Thoracic aorta (tissue), 2 donors: ENCODE results near the gene KCNIP4. TPM values are rescaled to one million over a fixed set of nuclear protein-coding genes. Genes with fewer than 3 reads are reported as not detected.

Experiments used
- ATAC-seq: fragments of 150-250 bp; one replicate; pipeline ENCODE4 v1.8.0; 2017; ENCODE audit warnings: low read depth; ENCODE audit not compliant: insufficient number of reproducible peaks, low FRiP score
- DNase-seq: peaks from one replicate; pipeline ENCODE4 v3.0.0-alpha.2; 2020; ENCODE audit warnings: low spot score
- H3K27ac ChIP-seq, 2 donors: fragments of 200-600 bp; sonication (generic); 1 replicate in 1 of 2; 2 replicates in 1 of 2; pipeline ENCODE4 v1.5.1; 2016; ENCODE audit warnings: mild to moderate bottlenecking in 2 of 2, moderate library complexity in 2 of 2
- H3K27me3 ChIP-seq: fragments of 200-600 bp; sonication (generic); replicated peaks from 2 replicates; pipeline ENCODE4 v1.6.0; 2016; ENCODE audit warnings: mild to moderate bottlenecking; ENCODE audit not compliant: insufficient read depth
- H3K36me3 ChIP-seq: fragments of 200-600 bp; sonication (generic); one replicate; pipeline ENCODE4 v1.5.1; 2016
- H3K4me1 ChIP-seq, 2 donors: fragments of 200-600 bp; sonication (generic); 1 replicate in 1 of 2; 2 replicates in 1 of 2; pipeline versions ENCODE4 v1.5.1 to v1.6.0; 2016; ENCODE audit warnings: low read depth in 2 of 2, mild to moderate bottlenecking in 1 of 2; ENCODE audit not compliant: control insufficient read depth in 1 of 2
- H3K4me3 ChIP-seq: fragments of 200-600 bp; sonication (generic); 2 replicates; pipeline ENCODE4 v1.5.1; 2016; ENCODE audit warnings: mild to moderate bottlenecking
- H3K9me3 ChIP-seq: fragments of 200-600 bp; sonication (generic); 2 replicates; pipeline ENCODE4 v1.5.1; 2016
- total RNA-seq, 2 donors: library from RNA; depleted of rRNA; stranded (reverse); fragments of >200 nt; gene quantifications; one replicate each; pipeline versions ENCODE4 v1.1.0 to v1.2.3, GENCODE V29; 2016
- TF ChIP-seq, protein P1 (sequence below): fragments of 200-600 bp; sonication (generic); IDR thresholded peaks from one replicate; pipeline ENCODE4 v1.5.1; 2019; ENCODE audit warnings: antibody characterized with exemption

KCNIP4 gene
- total RNA-seq, 2 donors from 2014 or later, result not detected

DNA sequence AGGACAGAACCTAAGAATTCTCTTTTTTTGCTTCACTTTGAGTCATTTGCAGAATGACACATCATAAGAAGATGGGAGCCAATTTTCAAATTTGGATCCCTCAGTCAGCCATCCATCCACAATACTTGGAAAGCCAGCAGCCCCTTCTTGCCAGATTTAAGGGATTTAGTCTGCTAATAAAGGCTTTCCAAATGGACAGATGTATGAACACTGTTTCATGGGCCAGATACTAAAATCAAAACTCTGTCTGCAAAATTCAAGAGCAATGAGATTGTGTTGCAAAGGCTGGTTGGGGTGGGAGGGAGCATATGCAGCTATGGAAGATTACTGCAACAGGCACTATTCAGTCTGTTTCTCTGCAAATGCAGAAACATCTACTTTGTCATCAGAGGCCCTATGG is 37.7 kb upstream of the KCNIP4 start:
- Histone ChIP-seq H3K27me3 (no peaks in the 10 kb centered on the region), H3K27ac (no peak overlapping the region), H3K36me3 (no peaks in the 10 kb centered on the region), H3K4me3 (no peak overlapping the region), H3K9me3 (no peaks in the 10 kb centered on the region), H3K4me1 (no peaks in the 10 kb centered on the region)
- TF ChIP-seq, protein P1, sequence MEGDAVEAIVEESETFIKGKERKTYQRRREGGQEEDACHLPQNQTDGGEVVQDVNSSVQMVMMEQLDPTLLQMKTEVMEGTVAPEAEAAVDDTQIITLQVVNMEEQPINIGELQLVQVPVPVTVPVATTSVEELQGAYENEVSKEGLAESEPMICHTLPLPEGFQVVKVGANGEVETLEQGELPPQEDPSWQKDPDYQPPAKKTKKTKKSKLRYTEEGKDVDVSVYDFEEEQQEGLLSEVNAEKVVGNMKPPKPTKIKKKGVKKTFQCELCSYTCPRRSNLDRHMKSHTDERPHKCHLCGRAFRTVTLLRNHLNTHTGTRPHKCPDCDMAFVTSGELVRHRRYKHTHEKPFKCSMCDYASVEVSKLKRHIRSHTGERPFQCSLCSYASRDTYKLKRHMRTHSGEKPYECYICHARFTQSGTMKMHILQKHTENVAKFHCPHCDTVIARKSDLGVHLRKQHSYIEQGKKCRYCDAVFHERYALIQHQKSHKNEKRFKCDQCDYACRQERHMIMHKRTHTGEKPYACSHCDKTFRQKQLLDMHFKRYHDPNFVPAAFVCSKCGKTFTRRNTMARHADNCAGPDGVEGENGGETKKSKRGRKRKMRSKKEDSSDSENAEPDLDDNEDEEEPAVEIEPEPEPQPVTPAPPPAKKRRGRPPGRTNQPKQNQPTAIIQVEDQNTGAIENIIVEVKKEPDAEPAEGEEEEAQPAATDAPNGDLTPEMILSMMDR, result no peak
- DNase-seq (no peak), ATAC-seq (no peak)

DNA sequence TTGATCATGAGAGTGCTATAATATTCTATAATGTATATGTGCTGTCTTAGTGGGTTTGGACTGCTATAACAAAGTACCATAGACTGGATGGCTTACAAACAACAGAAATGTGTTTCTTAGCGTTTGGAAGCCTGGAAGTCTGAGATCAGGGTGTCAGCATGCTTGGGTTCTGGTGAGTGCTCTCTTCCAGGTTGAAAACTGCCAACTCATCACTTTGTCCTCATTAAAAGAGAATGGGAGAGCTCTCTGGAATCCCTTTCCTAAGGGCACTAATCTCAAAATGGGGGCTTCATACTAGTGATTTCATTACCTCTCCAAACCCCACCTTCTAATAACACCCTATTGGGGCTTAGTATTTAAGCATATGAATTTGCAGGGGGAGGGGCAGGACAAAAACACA is 33.5 kb upstream of the KCNIP4 start:
- no peak overlapping the region for H3K4me3 ChIP-seq
- DNase-seq (no peak), ATAC-seq (no peak)
- H3K27me3 ChIP-seq, result no peaks in the 10 kb centered on the region
- no peak overlapping the region for H3K27ac ChIP-seq
- H3K36me3 ChIP-seq, result no peaks in the 10 kb centered on the region
- TF ChIP-seq, protein P1, result no peak
- no peaks in the 10 kb centered on the region for H3K9me3 ChIP-seq
- no peaks in the 10 kb centered on the region for H3K4me1 ChIP-seq

DNA sequence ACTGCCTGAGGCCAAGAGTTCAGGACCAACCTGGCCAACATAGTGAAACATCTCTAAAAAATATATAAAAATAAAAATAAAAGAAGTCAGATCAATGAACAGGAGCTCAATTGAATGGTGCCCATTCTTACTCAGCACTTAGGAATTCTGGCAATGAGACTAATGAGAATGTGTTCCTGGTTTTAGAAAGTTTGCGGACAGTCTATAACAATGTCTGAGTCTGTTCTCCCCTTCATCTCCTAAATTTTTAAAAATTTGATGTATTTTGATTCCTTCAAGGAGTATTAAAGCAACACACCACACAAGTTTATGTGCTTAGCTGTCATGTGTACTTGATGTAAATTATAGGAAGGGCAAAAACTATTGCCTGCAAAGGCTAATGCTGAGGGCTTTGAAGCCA is 30.6 kb upstream of the KCNIP4 start:
- Histone ChIP-seq H3K9me3 (no peaks in the 10 kb centered on the region), H3K4me3 (no peak overlapping the region), H3K27ac (no peak overlapping the region), H3K4me1 (no peaks in the 10 kb centered on the region), H3K36me3 (no peaks in the 10 kb centered on the region), H3K27me3 (no peaks in the 10 kb centered on the region)
- DNase-seq, result no peak
- no peak for ATAC-seq
- TF ChIP-seq, protein P1, result no peak

DNA sequence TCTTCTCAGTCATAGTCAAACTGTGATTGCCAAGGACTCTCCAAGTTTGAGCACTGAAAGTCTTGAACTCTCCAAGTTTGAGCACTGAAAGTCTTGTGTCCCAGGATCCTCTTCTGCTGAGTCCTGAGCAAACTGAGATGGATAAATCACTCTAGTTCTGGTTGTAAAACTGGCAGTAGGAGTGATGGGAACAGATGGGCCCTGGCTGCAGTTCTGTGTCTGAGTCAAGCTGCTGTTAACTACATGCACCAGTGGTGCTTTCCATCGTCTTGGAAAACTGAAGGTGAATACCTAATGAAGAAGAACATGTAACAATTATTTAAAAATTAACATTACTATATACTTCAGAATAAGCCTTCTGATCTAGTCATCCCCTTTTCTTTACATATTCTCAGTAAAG is 27.6 kb upstream of the KCNIP4 start:
- ATAC-seq (no peak), DNase-seq (no peak)
- Histone ChIP-seq H3K4me3 (no peak overlapping the region), H3K27ac (no peak overlapping the region), H3K4me1 (no peaks in the 10 kb centered on the region), H3K36me3 (no peaks in the 10 kb centered on the region), H3K27me3 (no peaks in the 10 kb centered on the region), H3K9me3 (no peaks in the 10 kb centered on the region)
- TF ChIP-seq, protein P1, result no peak

DNA sequence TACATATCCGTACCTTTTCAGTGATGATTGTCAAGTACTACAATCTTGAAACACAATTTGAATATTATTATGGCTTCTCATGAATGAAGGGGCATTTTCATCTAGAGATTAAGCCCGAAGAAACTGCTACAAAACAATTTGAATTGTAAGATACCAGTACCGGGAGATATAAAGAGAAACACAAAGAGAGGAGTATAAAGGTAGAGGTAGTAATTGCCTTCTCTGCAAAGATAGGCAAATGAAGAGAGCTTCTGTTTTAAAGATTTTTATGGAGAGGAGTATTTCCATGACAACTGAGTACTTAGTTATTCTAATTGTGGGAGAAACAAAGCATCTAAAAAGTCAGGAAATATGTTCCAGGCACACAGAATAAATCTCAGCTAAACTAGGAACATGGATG is 25.3 kb upstream of the KCNIP4 start:
- H3K36me3 ChIP-seq, result no peaks in the 10 kb centered on the region
- DNase-seq (no peak), ATAC-seq (no peak)
- no peak overlapping the region for H3K27ac ChIP-seq
- no peaks in the 10 kb centered on the region for H3K4me1 ChIP-seq
- H3K27me3 ChIP-seq, result no peaks in the 10 kb centered on the region
- no peak overlapping the region for H3K4me3 ChIP-seq
- TF ChIP-seq, protein P1, result no peak
- no peaks in the 10 kb centered on the region for H3K9me3 ChIP-seq
